Natural killer cell (primary cell): ENCODE results near the gene VSX1. TPM values are rescaled to one million over a fixed set of nuclear protein-coding genes. Genes with fewer than 3 reads are reported as not detected.

Source experiments
- ATAC-seq, 3 donors: fragments of 150-1000 bp in 2 of 3; fragments of 200-7000 bp in 1 of 3; cut with Tn5 transposase; 1 replicate in 1 of 3; 2 replicates in 2 of 3; pipeline ENCODE4 v1.10.0; 2021; ENCODE audit warnings: mild to moderate bottlenecking in 2 of 3, moderate library complexity in 2 of 3
- DNase-seq, 2 donors: peaks; one replicate each; pipeline versions ENCODE4 v3.0.0 to v3.0.0-alpha.2; 2013 to 2021; ENCODE audit warnings: mixed read lengths in 1 of 2
- H3K27ac ChIP-seq: one replicate; pipeline ENCODE4 v1.5.1; 2013; ENCODE audit warnings: mild to moderate bottlenecking, low read length
- H3K27me3 ChIP-seq: one replicate; pipeline ENCODE4 v1.6.1; 2013; ENCODE audit warnings: low read length; ENCODE audit not compliant: control insufficient read depth, insufficient read depth
- H3K36me3 ChIP-seq: one replicate; pipeline ENCODE4 v1.6.1; 2013; ENCODE audit warnings: low read length; ENCODE audit not compliant: control insufficient read depth, insufficient read depth
- H3K4me1 ChIP-seq: one replicate; pipeline ENCODE4 v1.6.1; 2013; ENCODE audit warnings: low read length; ENCODE audit not compliant: control insufficient read depth, insufficient read depth
- H3K4me3 ChIP-seq: one replicate; pipeline ENCODE4 v1.5.1; 2013; ENCODE audit warnings: low read length
- H3K9me3 ChIP-seq: one replicate; pipeline ENCODE4 v1.6.1; 2013; ENCODE audit warnings: low read length; ENCODE audit not compliant: control insufficient read depth, insufficient read depth
- H3K27ac Mint-ChIP-seq, 2 donors: one replicate each; pipeline ENCODE4 v1.8.0; 2022; ENCODE audit warnings: mild to moderate bottlenecking in 2 of 2, mixed read lengths in 2 of 2, moderate library complexity in 1 of 2
- H3K27me3 Mint-ChIP-seq, 2 donors: one replicate each; pipeline ENCODE4 v1.8.0; 2022; ENCODE audit warnings: low read depth in 2 of 2, mixed read lengths in 2 of 2
- H3K36me3 Mint-ChIP-seq: one replicate; pipeline ENCODE4 v1.8.0; 2022; ENCODE audit warnings: mixed read lengths
- H3K4me1 Mint-ChIP-seq, 2 donors: one replicate each; pipeline ENCODE4 v1.8.0; 2022; ENCODE audit warnings: mixed read lengths in 2 of 2
- H3K4me3 Mint-ChIP-seq: one replicate; pipeline ENCODE4 v1.8.0; 2022; ENCODE audit warnings: mild to moderate bottlenecking, moderate library complexity, mixed read lengths
- H3K9me3 Mint-ChIP-seq, 2 donors: one replicate each; pipeline ENCODE4 v1.8.0; 2022; ENCODE audit warnings: mixed read lengths in 2 of 2
- WGBS: methylation state at CpG from one replicate; pipeline ENCODE4 v1.1.7; 2013; ENCODE audit warnings: missing lambda C conversion rate; ENCODE audit not compliant: insufficient coverage; 5-methylcytosine and 5-hydroxymethylcytosine counted together
- intact Hi-C: fragments of 100-400 bp; cut with micrococcal nuclease; formaldehyde crosslinking; loops from one replicate; pipeline ENCODE4 v1.14.2; 2022
- total RNA-seq, 4 donors: library from RNA; stranded (reverse); fragments of 120-200 nt in 1 of 4; gene quantifications; one replicate each; pipeline versions ENCODE4 v1.2.3 to v1.2.4, GENCODE V29; 2013 to 2022
- TF ChIP-seq, protein P1 (sequence below): fragments of 200-600 bp; IDR thresholded peaks from one replicate; pipeline ENCODE4 v1.8.0; 2022; ENCODE audit warnings: antibody characterized with exemption

VSX1 gene
- total RNA-seq, 3 donors from 2014 or later (not counting 1 experiment from before 2014, with no cell fraction given): not detected

DNA sequence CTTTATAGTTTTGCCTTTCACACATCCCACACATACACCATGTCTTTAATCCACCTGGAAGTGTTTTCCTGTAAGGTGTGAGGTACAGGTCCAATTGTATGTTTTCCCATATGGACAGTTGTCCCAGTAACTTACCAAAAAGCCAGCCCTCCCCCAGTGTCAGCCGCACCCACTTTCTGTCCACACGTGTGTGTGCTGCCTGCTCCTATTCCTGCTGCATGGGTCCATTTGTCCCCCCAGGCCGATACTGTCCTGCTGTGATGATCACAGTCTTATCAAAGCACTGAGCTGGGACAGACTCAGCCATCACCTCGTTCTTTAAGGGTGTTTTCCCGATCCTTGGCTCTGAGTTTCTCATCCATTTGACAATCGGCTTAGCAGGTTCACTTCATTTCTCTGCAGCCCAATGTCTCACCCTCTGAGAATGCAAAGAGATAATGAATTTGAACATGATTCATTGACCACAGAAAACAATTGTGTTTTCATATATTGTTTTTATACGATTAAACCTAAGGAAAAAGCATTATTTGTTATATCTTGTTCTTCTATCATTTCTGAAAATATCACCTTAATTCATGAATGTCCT lies 9.6 kb downstream of the VSX1 start:
- no peak for DNase-seq
- Histone ChIP-seq H3K27me3 (peaks cover 7% of the 10 kb centered on the region), H3K4me1 (no peaks in the 10 kb centered on the region), H3K36me3 (no peaks in the 10 kb centered on the region), H3K4me3 (no peak overlapping the region), H3K9me3 (no peaks in the 10 kb centered on the region), H3K27ac (no peak overlapping the region)
- Mint-ChIP-seq H3K27me3 (peaks cover 31 to 50% of the 10 kb centered on the region in 2 donors), H3K9me3 (no peaks in the 10 kb centered on the region), H3K4me1 (no peaks in the 10 kb centered on the region), H3K4me3 (no peak overlapping the region), H3K27ac (no peak overlapping the region), H3K36me3 (no peaks in the 10 kb centered on the region)
- intact Hi-C loops: no loop called here
- no peak for ATAC-seq
- TF ChIP-seq, protein P1, sequence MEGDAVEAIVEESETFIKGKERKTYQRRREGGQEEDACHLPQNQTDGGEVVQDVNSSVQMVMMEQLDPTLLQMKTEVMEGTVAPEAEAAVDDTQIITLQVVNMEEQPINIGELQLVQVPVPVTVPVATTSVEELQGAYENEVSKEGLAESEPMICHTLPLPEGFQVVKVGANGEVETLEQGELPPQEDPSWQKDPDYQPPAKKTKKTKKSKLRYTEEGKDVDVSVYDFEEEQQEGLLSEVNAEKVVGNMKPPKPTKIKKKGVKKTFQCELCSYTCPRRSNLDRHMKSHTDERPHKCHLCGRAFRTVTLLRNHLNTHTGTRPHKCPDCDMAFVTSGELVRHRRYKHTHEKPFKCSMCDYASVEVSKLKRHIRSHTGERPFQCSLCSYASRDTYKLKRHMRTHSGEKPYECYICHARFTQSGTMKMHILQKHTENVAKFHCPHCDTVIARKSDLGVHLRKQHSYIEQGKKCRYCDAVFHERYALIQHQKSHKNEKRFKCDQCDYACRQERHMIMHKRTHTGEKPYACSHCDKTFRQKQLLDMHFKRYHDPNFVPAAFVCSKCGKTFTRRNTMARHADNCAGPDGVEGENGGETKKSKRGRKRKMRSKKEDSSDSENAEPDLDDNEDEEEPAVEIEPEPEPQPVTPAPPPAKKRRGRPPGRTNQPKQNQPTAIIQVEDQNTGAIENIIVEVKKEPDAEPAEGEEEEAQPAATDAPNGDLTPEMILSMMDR: no peak
- 63% methylated on average over 6 of the region's 7 CpGs for WGBS

DNA sequence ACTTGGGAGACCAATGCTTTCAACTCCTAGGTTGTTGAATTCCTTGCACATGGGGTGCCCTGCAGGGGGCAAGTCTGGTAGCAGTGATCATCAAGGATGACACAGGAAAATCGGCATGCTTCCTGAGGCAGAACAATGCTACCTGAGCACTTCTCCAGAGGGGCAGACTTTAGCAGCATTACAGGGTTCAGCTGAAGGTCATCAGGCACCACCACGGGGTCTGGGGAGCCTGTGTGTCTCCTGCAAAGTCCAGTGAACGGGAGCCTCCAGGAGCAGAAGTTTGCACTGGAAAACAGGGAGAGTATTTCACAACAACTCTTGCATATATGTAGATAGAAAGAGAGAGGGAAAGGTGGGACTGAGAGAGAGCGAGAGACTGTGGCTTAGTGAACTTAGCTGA lies 10.2 kb downstream of the VSX1 start:
- Histone ChIP-seq H3K4me1 (no peaks in the 10 kb centered on the region), H3K27me3 (peaks cover 2% of the 10 kb centered on the region), H3K9me3 (no peaks in the 10 kb centered on the region), H3K4me3 (no peak overlapping the region), H3K36me3 (no peaks in the 10 kb centered on the region), H3K27ac (no peak overlapping the region)
- 42% methylated on average over 4 of the region's 4 CpGs for WGBS
- Mint-ChIP-seq H3K9me3 (no peaks in the 10 kb centered on the region), H3K4me3 (no peak overlapping the region), H3K27ac (no peak overlapping the region), H3K4me1 (no peaks in the 10 kb centered on the region), H3K36me3 (no peaks in the 10 kb centered on the region), H3K27me3 (peaks cover 25 to 46% of the 10 kb centered on the region in 2 donors)
- no peak for ATAC-seq
- intact Hi-C loops: no loop called here
- TF ChIP-seq, protein P1: no peak
- peak in 1 of 2 donors; percentile 7 for DNase-seq

DNA sequence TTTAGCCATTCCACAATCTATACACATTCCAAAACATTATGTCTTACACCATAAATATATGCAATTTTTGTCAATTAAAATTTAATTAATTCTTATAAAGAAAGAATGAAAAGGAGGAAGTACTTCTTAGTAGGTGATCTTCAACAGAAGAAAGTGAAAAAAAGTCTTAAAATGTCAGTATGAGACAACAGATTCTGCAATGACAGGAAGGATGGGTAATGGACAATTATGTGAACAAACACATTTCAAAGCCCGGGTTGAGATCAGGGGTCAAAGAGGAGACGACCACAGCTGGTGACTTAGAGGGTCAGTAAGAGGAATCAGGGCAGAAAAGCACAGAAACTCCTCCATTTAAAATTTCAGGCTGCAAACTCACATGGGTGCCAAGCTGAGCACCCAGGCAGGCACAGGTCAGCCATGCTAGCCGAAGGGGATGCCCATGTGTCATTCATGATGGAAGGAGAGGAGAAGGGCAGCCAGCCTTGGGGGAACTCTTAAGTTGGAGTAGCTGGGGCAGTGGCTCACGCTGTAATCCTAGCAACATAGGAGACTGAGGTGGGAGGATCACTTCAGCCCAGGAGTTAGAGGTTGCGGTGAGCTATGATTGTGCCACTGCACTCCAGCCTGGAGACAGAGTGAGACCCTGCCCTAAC lies 11.0 kb downstream of the VSX1 start:
- Mint-ChIP-seq H3K27ac (no peak overlapping the region), H3K4me3 (no peak overlapping the region), H3K27me3 (peaks cover 25 to 46% of the 10 kb centered on the region in 2 donors), H3K9me3 (no peaks in the 10 kb centered on the region), H3K4me1 (peaks cover 2 to 5% of the 10 kb centered on the region in 2 donors), H3K36me3 (no peaks in the 10 kb centered on the region)
- intact Hi-C loops: no loop called here
- Histone ChIP-seq H3K36me3 (no peaks in the 10 kb centered on the region), H3K9me3 (no peaks in the 10 kb centered on the region), H3K27me3 (peaks cover under 1% of the 10 kb centered on the region), H3K4me1 (no peaks in the 10 kb centered on the region), H3K4me3 (no peak overlapping the region), H3K27ac (no peak overlapping the region)
- ATAC-seq: no peak
- TF ChIP-seq, protein P1: no peak
- 70% methylated on average over 5 of the region's 5 CpGs for WGBS
- no peak for DNase-seq
